ENCODE results near the gene TIGIT. TPM values are rescaled to one million over a fixed set of nuclear protein-coding genes. Genes with fewer than 3 reads are reported as not detected.

The TIGIT gene
- not detected for total RNA-seq (2021; fragmentation: NEBNext Ultra II Directional; extraction: Animal tissue kit (Norgen Biotek cat#: 25700))
- long read RNA-seq = 0 reads

GRCh38 chr3:114293838-114294535 lies at the start of gene TIGIT:
TSS of gene TIGIT (plus strand) at chr3:114294028. CDS start at chr3:114294062, 34 bp downstream.
- no peaks in the 10 kb centered on the region for H3K36me3 Mint-ChIP-seq (ENCODE audit: low read depth)
- H3K27ac Mint-ChIP-seq = no peak within 1 kb of the TSS
- TF ChIP-seq, protein P1, sequence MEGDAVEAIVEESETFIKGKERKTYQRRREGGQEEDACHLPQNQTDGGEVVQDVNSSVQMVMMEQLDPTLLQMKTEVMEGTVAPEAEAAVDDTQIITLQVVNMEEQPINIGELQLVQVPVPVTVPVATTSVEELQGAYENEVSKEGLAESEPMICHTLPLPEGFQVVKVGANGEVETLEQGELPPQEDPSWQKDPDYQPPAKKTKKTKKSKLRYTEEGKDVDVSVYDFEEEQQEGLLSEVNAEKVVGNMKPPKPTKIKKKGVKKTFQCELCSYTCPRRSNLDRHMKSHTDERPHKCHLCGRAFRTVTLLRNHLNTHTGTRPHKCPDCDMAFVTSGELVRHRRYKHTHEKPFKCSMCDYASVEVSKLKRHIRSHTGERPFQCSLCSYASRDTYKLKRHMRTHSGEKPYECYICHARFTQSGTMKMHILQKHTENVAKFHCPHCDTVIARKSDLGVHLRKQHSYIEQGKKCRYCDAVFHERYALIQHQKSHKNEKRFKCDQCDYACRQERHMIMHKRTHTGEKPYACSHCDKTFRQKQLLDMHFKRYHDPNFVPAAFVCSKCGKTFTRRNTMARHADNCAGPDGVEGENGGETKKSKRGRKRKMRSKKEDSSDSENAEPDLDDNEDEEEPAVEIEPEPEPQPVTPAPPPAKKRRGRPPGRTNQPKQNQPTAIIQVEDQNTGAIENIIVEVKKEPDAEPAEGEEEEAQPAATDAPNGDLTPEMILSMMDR (IDR thresholded peaks at IDR 0.05) = no peak
- peaks cover 13% of the 10 kb centered on the region for H3K27me3 Mint-ChIP-seq (ENCODE audit: insufficient read depth)
- DNase-seq = no peak
- no peaks in the 10 kb centered on the region for H3K9me3 Mint-ChIP-seq
- no peak within 1 kb of the TSS for H3K4me3 Mint-ChIP-seq
- H3K4me1 Mint-ChIP-seq (ENCODE audit: low read depth) = no peaks in the 10 kb centered on the region

DNA sequence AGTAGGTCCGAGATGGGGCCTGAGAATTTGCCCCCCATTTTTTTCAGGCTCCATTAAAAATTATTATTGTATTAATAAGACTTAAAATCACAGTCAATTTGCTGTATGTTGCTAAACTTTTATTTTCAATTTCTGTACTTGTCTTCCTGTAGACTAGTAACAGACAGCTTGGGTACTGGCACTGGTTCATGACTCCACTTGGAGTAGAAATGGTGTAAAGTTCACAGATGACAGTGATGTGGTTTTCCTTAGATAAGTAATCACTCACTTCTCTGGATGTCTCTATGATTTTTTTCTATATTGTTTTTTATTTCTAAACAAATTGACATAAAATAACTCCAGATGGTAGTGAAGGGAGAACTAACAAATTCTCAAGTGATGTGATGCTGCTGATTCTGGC lies 40.9 kb upstream of the TIGIT start:
- TF ChIP-seq, protein P1 (IDR thresholded peaks at IDR 0.05) = no peak
- Mint-ChIP-seq H3K27ac (no peak overlapping the region), H3K9me3 (no peaks in the 10 kb centered on the region)

GRCh38 chr3:114253505-114253904 lies 40.3 kb upstream of the TIGIT start:
- no peaks in the 10 kb centered on the region; the same call in none of the 2 replicates for H3K27me3 Mint-ChIP-seq (ENCODE audit: insufficient read depth)
- H3K9me3 Mint-ChIP-seq = peaks cover 3% of the 10 kb centered on the region
- TF ChIP-seq, protein P1 (IDR thresholded peaks at IDR 0.05) = no peak
- H3K27ac Mint-ChIP-seq = no peak overlapping the region
- no peak for DNase-seq
- H3K4me3 Mint-ChIP-seq = no peak overlapping the region
- no peaks in the 10 kb centered on the region for H3K36me3 Mint-ChIP-seq (ENCODE audit: low read depth)
- no peaks in the 10 kb centered on the region for H3K4me1 Mint-ChIP-seq (ENCODE audit: low read depth)

More for the DNA sequence above, 40.9 kb upstream of the TIGIT start:
- H3K36me3 Mint-ChIP-seq (ENCODE audit: low read depth) = no peaks in the 10 kb centered on the region
- DNase-seq = no peak
- H3K27me3 Mint-ChIP-seq (ENCODE audit: insufficient read depth) = no peaks in the 10 kb centered on the region; the same call in none of the 2 replicates
- no peak overlapping the region for H3K4me3 Mint-ChIP-seq
- H3K4me1 Mint-ChIP-seq (ENCODE audit: low read depth) = no peaks in the 10 kb centered on the region

DNA sequence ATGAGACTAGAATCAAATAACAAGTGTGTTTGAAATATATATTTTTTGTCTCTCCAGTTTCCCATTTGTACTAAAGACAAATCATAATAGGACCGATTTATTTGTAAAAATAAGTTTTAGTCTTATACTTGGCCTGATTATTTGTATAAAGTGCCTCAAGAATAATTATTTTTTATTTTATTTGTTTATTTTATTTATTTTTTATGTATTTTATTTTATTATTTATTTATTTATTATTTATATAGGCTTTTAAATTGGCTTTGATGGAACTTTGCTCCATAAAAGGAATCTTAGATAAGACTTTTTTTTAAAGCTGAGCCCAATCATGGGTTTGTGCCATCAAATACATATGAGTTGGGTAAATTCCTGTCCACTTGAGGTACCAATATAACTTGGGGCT lies 34.3 kb upstream of the TIGIT start:
- no peak overlapping the region for H3K27ac Mint-ChIP-seq
- no peak overlapping the region for H3K4me3 Mint-ChIP-seq
- DNase-seq = no peak
- H3K4me1 Mint-ChIP-seq (ENCODE audit: low read depth) = no peaks in the 10 kb centered on the region
- H3K9me3 Mint-ChIP-seq = peaks cover 9% of the 10 kb centered on the region
- no peaks in the 10 kb centered on the region for H3K36me3 Mint-ChIP-seq (ENCODE audit: low read depth)
- TF ChIP-seq, protein P1 (IDR thresholded peaks at IDR 0.05) = no peak
- H3K27me3 Mint-ChIP-seq (ENCODE audit: insufficient read depth) = peaks cover 4% of the 10 kb centered on the region

GRCh38 chr3:114260152-114260551 lies 33.7 kb upstream of the TIGIT start:
- DNase-seq = no peak
- Mint-ChIP-seq H3K4me1 (ENCODE audit: low read depth) (no peaks in the 10 kb centered on the region), H3K27ac (no peak overlapping the region), H3K9me3 (peaks cover 9% of the 10 kb centered on the region), H3K4me3 (no peak overlapping the region), H3K36me3 (ENCODE audit: low read depth) (no peaks in the 10 kb centered on the region), H3K27me3 (ENCODE audit: insufficient read depth) (peaks cover 4% of the 10 kb centered on the region)
- TF ChIP-seq, protein P1 (IDR thresholded peaks at IDR 0.05) = no peak

All from HFFc6 (cell line).